ENCODE data around the gene TSPAN11.
"Not testable (repeated sequence)": the region's sequence is repeated elsewhere in the genome, so short reads cannot be mapped to it uniquely, and the experiment has no call there.

TSPAN11 gene

DNA sequence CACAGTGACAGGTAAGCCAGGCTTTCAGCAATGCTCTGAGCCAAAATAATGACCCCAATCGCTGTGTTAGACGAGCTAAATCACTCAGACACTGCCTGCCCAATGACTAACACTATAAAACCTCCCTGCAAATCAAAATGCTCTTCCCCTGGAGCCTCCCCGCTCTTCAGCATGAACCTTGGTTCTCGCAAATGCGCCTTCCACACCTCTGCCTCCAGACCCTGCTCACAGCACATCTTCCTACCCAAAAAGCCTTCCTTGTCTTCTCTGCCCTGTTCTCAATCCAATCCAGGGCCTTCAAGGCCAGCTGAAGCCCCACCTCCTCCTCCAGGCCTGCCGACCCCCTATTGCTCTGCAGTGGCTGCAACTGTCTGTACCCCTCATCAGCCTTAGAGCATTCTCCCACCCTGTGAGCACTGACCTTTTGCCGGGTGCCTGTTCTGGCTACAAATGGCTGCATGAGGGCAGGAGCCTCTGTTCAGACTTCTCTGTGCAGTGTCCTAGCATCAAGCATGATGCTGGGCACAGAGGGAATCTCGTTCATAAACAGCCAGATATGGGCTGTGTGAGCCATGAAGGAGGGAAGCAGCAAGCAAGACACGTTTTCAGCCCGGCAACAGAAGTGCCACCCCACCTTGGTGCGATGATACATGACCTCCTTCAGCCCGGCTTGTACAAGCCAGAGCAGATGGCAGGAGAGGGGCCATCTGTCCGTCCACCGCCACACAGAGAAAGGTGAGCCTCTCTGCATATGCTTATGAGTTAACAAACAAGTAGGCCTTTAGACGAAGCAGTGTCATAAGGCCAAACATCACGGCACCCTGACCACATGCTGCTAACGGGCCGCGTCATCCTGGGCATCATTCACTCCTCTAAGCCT is 82.7 kb downstream of the TSPAN11 start:
- Histone ChIP-seq H3K4me3 (ENCODE audit: low read depth, low read length) (no peak overlapping the region), H3K27me3 (no peaks in the 10 kb centered on the region)

DNA sequence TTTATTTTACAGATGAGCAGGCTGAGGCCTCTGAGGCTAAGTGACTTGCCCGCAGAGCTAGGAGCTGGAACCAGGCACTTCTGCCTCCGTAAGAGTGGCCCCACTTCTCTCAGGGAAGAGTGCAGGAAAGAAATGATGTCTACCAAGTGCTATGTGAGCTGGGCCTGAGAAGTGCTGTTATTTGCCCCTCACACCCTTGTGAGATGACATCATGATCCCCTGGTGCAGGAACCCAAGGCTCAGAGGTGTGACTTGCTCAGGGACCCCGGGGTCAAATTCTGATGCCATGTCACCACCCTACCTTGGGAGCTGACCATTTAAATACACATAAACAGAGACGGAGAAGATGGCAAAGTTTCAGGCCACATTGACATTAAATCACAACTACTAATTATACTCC is 83.4 kb downstream of the TSPAN11 start:
- H3K4me3 ChIP-seq (ENCODE audit: low read depth, low read length), result no peak overlapping the region
- H3K9me3 ChIP-seq, result no peaks in the 10 kb centered on the region
- no peaks in the 10 kb centered on the region for H3K4me1 ChIP-seq
- no peaks in the 10 kb centered on the region for H3K36me3 ChIP-seq
- no peaks in the 10 kb centered on the region for H3K27me3 ChIP-seq
- TF ChIP-seq CTCF (IDR thresholded peaks at IDR 0.05; ENCODE audit: low read depth, low read length), result no peak
- DNase-seq, result no peak

More for the DNA sequence above, 82.7 kb downstream of the TSPAN11 start:
- no peak for TF ChIP-seq CTCF (IDR thresholded peaks at IDR 0.05; ENCODE audit: low read depth, low read length)
- no peak for DNase-seq
- H3K9me3 ChIP-seq, result no peaks in the 10 kb centered on the region
- no peaks in the 10 kb centered on the region for H3K4me1 ChIP-seq
- H3K36me3 ChIP-seq, result no peaks in the 10 kb centered on the region

DNA sequence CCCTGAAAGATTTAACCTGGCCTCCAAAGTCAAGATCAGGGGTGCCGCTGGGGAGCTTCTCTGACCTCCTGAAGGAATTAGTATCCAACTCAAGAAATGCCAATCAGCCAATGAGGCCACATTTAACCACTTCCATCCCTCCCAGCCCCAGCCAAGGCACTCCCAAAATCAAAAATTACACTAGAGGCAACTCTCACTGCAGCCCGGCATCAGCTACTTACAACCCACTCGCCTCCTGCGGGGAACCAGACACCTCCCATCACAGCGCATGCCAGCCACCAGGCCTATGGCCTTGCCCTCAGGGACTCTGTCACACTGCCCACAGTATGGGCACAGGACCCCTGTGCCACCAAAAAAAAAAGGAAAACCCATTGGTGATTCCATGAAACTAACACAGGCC is 84.8 kb downstream of the TSPAN11 start:
- DNase-seq, result no peak
- no peaks in the 10 kb centered on the region for H3K9me3 ChIP-seq
- no peak overlapping the region for H3K4me3 ChIP-seq (ENCODE audit: low read depth, low read length)
- no peaks in the 10 kb centered on the region for H3K27me3 ChIP-seq
- H3K36me3 ChIP-seq, result no peaks in the 10 kb centered on the region
- no peak for TF ChIP-seq CTCF (IDR thresholded peaks at IDR 0.05; ENCODE audit: low read depth, low read length)
- no peaks in the 10 kb centered on the region for H3K4me1 ChIP-seq

DNA sequence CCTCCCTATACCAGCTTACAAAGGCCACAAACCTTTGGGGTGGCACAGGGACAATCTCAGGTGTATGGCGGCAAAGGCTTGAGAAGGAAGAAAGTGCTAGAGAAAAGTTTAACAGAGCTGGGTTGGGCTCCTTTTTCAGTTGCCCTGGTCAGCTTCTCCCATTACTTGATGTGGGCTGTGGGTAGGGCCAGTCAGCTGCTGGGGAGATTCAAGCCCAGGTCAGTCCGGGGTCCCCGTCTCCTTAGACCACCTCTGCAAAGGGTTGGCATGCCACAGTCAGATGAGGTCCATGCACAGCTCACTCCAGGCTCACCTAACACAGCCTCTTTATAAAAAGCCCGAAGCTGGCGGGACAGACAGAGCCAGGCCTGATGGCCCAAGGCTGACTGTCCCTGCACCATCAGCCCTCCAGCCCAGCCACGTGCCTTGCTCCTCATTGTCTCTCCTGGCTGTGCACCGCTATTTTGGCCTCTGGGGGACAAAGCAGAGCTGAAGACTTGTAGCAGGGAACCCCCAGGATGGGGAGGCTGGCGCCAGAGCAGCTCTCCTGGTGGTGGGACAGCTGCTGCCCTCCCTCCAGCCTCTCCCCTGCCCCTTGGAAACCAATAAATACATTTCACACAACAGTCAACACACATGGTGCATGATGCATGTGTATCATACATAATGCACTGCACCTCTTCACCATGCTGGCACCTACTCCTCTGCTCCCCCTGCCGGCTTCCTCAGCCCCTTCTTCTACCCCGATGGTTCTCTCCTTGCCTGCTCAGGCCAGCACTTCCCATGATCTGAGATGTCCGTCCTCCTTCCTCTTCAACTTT is 85.4 kb downstream of the TSPAN11 start:
- Histone ChIP-seq H3K27me3 (no peaks in the 10 kb centered on the region), H3K9me3 (no peaks in the 10 kb centered on the region), H3K4me1 (no peaks in the 10 kb centered on the region), H3K4me3 (ENCODE audit: low read depth, low read length) (no peak overlapping the region), H3K36me3 (no peaks in the 10 kb centered on the region)
- TF ChIP-seq CTCF (IDR thresholded peaks at IDR 0.05; ENCODE audit: low read depth, low read length), result peak; percentile 44
- DNase-seq, result peak; percentile 47

GRCh38 chr12:31012567-31012891 is 86.0 kb downstream of the TSPAN11 start:
- not testable (repeated sequence) for H3K9me3 ChIP-seq; H3K36me3 ChIP-seq; H3K4me3 ChIP-seq (ENCODE audit: low read depth, low read length); DNase-seq; H3K4me1 ChIP-seq; H3K27me3 ChIP-seq

DNA sequence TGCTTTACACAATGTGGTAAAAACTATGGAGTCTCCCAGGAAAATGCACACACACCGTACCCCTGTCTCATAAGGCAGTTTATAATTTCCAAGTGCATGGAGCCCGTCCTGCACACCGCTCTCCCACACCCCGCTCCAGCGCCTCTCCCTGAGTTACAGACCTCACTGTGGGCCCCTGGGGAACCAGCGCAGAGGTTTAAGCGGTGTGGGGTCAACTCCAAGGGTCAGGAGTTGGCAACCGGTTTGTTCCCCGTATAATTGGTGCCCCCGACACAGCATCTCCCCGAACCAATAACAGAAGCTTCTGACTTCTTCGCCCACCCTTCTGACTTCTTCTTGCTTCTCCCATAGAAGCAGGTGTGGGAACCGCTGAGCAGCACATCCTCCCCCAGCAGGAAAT is 88.7 kb downstream of the TSPAN11 start:
- TF ChIP-seq CTCF (IDR thresholded peaks at IDR 0.05; ENCODE audit: low read depth, low read length), result no peak
- Histone ChIP-seq H3K36me3 (no peaks in the 10 kb centered on the region), H3K27me3 (peaks cover under 1% of the 10 kb centered on the region; the same call in 1 of the 2 replicates), H3K4me3 (ENCODE audit: low read depth, low read length) (no peak overlapping the region), H3K4me1 (no peaks in the 10 kb centered on the region), H3K9me3 (no peaks in the 10 kb centered on the region; the same call in 1 of the 2 replicates)
- DNase-seq, result no peak

Measured in BE2C (cell line).